GM19438 (cell line): Measurements from ENCODE around the gene CENPL.
"Not testable (repeated sequence)": the region's sequence is repeated elsewhere in the genome, so short reads cannot be mapped to it uniquely, and the experiment has no call there.

ENCODE experiments used
- ATAC-seq: cut with Tn5 transposase; IDR thresholded peaks from one replicate; pipeline ENCODE4 v1.9.1; 2021; ENCODE audit warnings: low read depth; ENCODE audit not compliant: unreplicated experiment

Gene CENPL

GRCh38 chr1:173824315-173825081 lies at the start of gene CENPL, which contains the start of gene DARS2:
CENPL (minus strand) TSS chr1:173824883; CDS start chr1:173811299, 13,584 bp downstream.
DARS2 (plus strand) TSS chr1:173824673; CDS start chr1:173825230, 557 bp downstream.
- peak; percentile 77 for ATAC-seq

- no peak for ATAC-seq
Measured at GRCh38 chr1:173871500-173871899, 46.8 kb upstream of the CENPL start.

GRCh38 chr1:173871091-173871490 lies 46.4 kb upstream of the CENPL start:
- ATAC-seq: no peak

- ATAC-seq: no peak
Measured at GRCh38 chr1:173870252-173871075, 45.8 kb upstream of the CENPL start.

GRCh38 chr1:173869021-173869359 lies 44.3 kb upstream of the CENPL start:
- no peak for ATAC-seq

GRCh38 chr1:173868266-173869020 lies 43.8 kb upstream of the CENPL start, which contains the start of gene ZBTB37:
ZBTB37 (plus strand) TSS chr1:173868380; CDS start chr1:173870226, 1,846 bp downstream.
- peak; percentile 60 for ATAC-seq

- peak; percentile 73 for ATAC-seq
Measured at GRCh38 chr1:173867753-173868265, 43.1 kb upstream of the CENPL start, which contains the start of gene GAS5. GAS5 (minus strand) TSS chr1:173867989.

- ATAC-seq: no peak
Measured at GRCh38 chr1:173867141-173867752, 42.6 kb upstream of the CENPL start.

- no peak for ATAC-seq
Measured at GRCh38 chr1:173866413-173867115, 41.9 kb upstream of the CENPL start.

- no peak for ATAC-seq
Measured at GRCh38 chr1:173865468-173866164, 40.9 kb upstream of the CENPL start.

GRCh38 chr1:173864179-173864867 lies 39.6 kb upstream of the CENPL start:
- ATAC-seq: no peak

- no peak for ATAC-seq
Measured at GRCh38 chr1:173863224-173864161, 38.8 kb upstream of the CENPL start.

GRCh38 chr1:173862769-173863223 lies 38.1 kb upstream of the CENPL start:
- ATAC-seq: no peak

GRCh38 chr1:173862146-173862768 lies 37.6 kb upstream of the CENPL start:
- not testable (repeated sequence) for ATAC-seq

- no peak for ATAC-seq
Measured at GRCh38 chr1:173861731-173862145, 37.1 kb upstream of the CENPL start.

- no peak for ATAC-seq
Measured at GRCh38 chr1:173860065-173860464, 35.4 kb upstream of the CENPL start.

- ATAC-seq: not testable (repeated sequence)
Measured at GRCh38 chr1:173859547-173859946, 34.9 kb upstream of the CENPL start.
